ENCODE measurements around the gene EFNA4. TPM values are rescaled to one million over a fixed set of nuclear protein-coding genes. Genes with fewer than 3 reads are reported as not detected.

Gene EFNA4
- total RNA-seq, 1 donor from 2014 or later, result 11.8 TPM

GRCh38 chr1:155030899-155031298 lies 32.6 kb upstream of the EFNA4 start:
- H3K27me3 Mint-ChIP-seq (ENCODE audit: low read depth, unreplicated experiment), result peaks cover 28% of the 10 kb centered on the region
- H3K9ac ChIP-seq (ENCODE audit: low read length), result no peak overlapping the region
- DNase-seq (ENCODE audit: low read depth) (no peak), FAIRE-seq (no peak)
- H3K36me3 Mint-ChIP-seq (ENCODE audit: low read depth, unreplicated experiment), result peaks cover 8% of the 10 kb centered on the region
- no peaks in the 10 kb centered on the region for H3K27me3 ChIP-seq (ENCODE audit: insufficient read depth, low read length)
- H3K9me3 Mint-ChIP-seq (ENCODE audit: unreplicated experiment), result no peaks in the 10 kb centered on the region
- H3K4me2 ChIP-seq (ENCODE audit: low read length), result no peak overlapping the region
- no peak overlapping the region for H3K4me3 Mint-ChIP-seq (ENCODE audit: unreplicated experiment)
- no peak overlapping the region for H3K27ac ChIP-seq (ENCODE audit: low read depth, low read length)
- H3K36me3 ChIP-seq (ENCODE audit: insufficient read depth, low read length), result no peaks in the 10 kb centered on the region
- TF ChIP-seq EZH2 (IDR thresholded peaks at IDR 0.05; ENCODE audit: insufficient read depth, low read length) (no peak), CTCF (IDR thresholded peaks at IDR 0.05; ENCODE audit: insufficient read depth, low read depth, low read length) (no peak)
- H3K4me1 Mint-ChIP-seq (ENCODE audit: low read depth, unreplicated experiment), result no peaks in the 10 kb centered on the region
- no peaks in the 10 kb centered on the region for H3K79me2 ChIP-seq (ENCODE audit: insufficient read depth, low read length)
- H2AFZ ChIP-seq (ENCODE audit: low read depth, low read length), result no peak overlapping the region
- no peaks in the 10 kb centered on the region for H3K9me3 ChIP-seq (ENCODE audit: insufficient read depth, low read depth, low read length)
- H3K27ac Mint-ChIP-seq (ENCODE audit: unreplicated experiment), result no peak overlapping the region
- H3K4me3 ChIP-seq (ENCODE audit: insufficient read depth, low read depth, low read length), result no peak overlapping the region
- H4K20me1 ChIP-seq (ENCODE audit: insufficient read depth, low read length), result no peaks in the 10 kb centered on the region
- no peaks in the 10 kb centered on the region for H3K4me1 ChIP-seq (ENCODE audit: insufficient read depth, low read length)

- no peak overlapping the region for H2AFZ ChIP-seq (ENCODE audit: low read depth, low read length)
- Mint-ChIP-seq H3K4me1 (ENCODE audit: low read depth, unreplicated experiment) (peaks cover 2% of the 10 kb centered on the region), H3K4me3 (ENCODE audit: unreplicated experiment) (no peak overlapping the region), H3K9me3 (ENCODE audit: unreplicated experiment) (no peaks in the 10 kb centered on the region), H3K27ac (ENCODE audit: unreplicated experiment) (no peak overlapping the region), H3K36me3 (ENCODE audit: low read depth, unreplicated experiment) (peaks cover 8% of the 10 kb centered on the region), H3K27me3 (ENCODE audit: low read depth, unreplicated experiment) (peaks cover 31% of the 10 kb centered on the region)
- no peaks in the 10 kb centered on the region for H3K36me3 ChIP-seq (ENCODE audit: insufficient read depth, low read length)
- H3K4me2 ChIP-seq (ENCODE audit: low read length), result no peak overlapping the region
- H3K79me2 ChIP-seq (ENCODE audit: insufficient read depth, low read length), result no peaks in the 10 kb centered on the region
- no peaks in the 10 kb centered on the region for H3K4me1 ChIP-seq (ENCODE audit: insufficient read depth, low read length)
- H3K9me3 ChIP-seq (ENCODE audit: insufficient read depth, low read depth, low read length), result no peaks in the 10 kb centered on the region
- TF ChIP-seq EZH2 (IDR thresholded peaks at IDR 0.05; ENCODE audit: insufficient read depth, low read length) (no peak), CTCF (IDR thresholded peaks at IDR 0.05; ENCODE audit: insufficient read depth, low read depth, low read length) (no peak)
- peaks cover 2% of the 10 kb centered on the region for H3K27me3 ChIP-seq (ENCODE audit: insufficient read depth, low read length)
- H3K9ac ChIP-seq (ENCODE audit: low read length), result no peak overlapping the region
- no peak overlapping the region for H3K27ac ChIP-seq (ENCODE audit: low read depth, low read length)
- H4K20me1 ChIP-seq (ENCODE audit: insufficient read depth, low read length), result no peaks in the 10 kb centered on the region
- no peak for DNase-seq (ENCODE audit: low read depth)
- no peak overlapping the region for H3K4me3 ChIP-seq (ENCODE audit: insufficient read depth, low read depth, low read length)
- FAIRE-seq, result no peak
Observed at GRCh38 chr1:155032886-155033285, 30.7 kb upstream of the EFNA4 start.

GRCh38 chr1:155033524-155033923 lies 30.0 kb upstream of the EFNA4 start, which contains the start of the genes DCST1 and DCST2:
TSS of gene DCST1 (plus strand) at chr1:155033824. CDS start at chr1:155034037, 213 bp downstream.
TSS of gene DCST2 (minus strand) at chr1:155033781. CDS start at chr1:155033701, 80 bp downstream.
- peaks cover 1% of the 10 kb centered on the region for H3K4me1 ChIP-seq (ENCODE audit: insufficient read depth, low read length)
- H3K4me2 ChIP-seq (ENCODE audit: low read length), result no peak within 1 kb of the TSS
- H3K27me3 ChIP-seq (ENCODE audit: insufficient read depth, low read length), result peaks cover 5% of the 10 kb centered on the region
- Mint-ChIP-seq H3K9me3 (ENCODE audit: unreplicated experiment) (peaks cover 2% of the 10 kb centered on the region), H3K36me3 (ENCODE audit: low read depth, unreplicated experiment) (peaks cover 8% of the 10 kb centered on the region), H3K4me3 (ENCODE audit: unreplicated experiment) (no peak within 1 kb of the TSS), H3K4me1 (ENCODE audit: low read depth, unreplicated experiment) (peaks cover 9% of the 10 kb centered on the region), H3K27ac (ENCODE audit: unreplicated experiment) (no peak within 1 kb of the TSS), H3K27me3 (ENCODE audit: low read depth, unreplicated experiment) (peaks cover 31% of the 10 kb centered on the region)
- no peak within 1 kb of the TSS for H3K4me3 ChIP-seq (ENCODE audit: insufficient read depth, low read depth, low read length)
- no peak within 1 kb of the TSS for H2AFZ ChIP-seq (ENCODE audit: low read depth, low read length)
- TF ChIP-seq CTCF (IDR thresholded peaks at IDR 0.05; ENCODE audit: insufficient read depth, low read depth, low read length) (no peak), EZH2 (IDR thresholded peaks at IDR 0.05; ENCODE audit: insufficient read depth, low read length) (no peak)
- DNase-seq (ENCODE audit: low read depth) (no peak), FAIRE-seq (no peak)
- H3K27ac ChIP-seq (ENCODE audit: low read depth, low read length), result no peak within 1 kb of the TSS
- no peaks in the 10 kb centered on the region for H4K20me1 ChIP-seq (ENCODE audit: insufficient read depth, low read length)
- H3K9ac ChIP-seq (ENCODE audit: low read length), result no peak within 1 kb of the TSS
- no peaks in the 10 kb centered on the region for H3K79me2 ChIP-seq (ENCODE audit: insufficient read depth, low read length)
- H3K9me3 ChIP-seq (ENCODE audit: insufficient read depth, low read depth, low read length), result no peaks in the 10 kb centered on the region
- no peaks in the 10 kb centered on the region for H3K36me3 ChIP-seq (ENCODE audit: insufficient read depth, low read length)
